ENCODE measurements around the gene SRF.

SRF gene

GRCh38 chr6:43217351-43217750, 46.3 kb downstream of the SRF start:
- no peak for DNase-seq (ENCODE audit: low spot score)

GRCh38 chr6:43219119-43219518, 48.0 kb downstream of the SRF start:
- no peak for DNase-seq (ENCODE audit: low spot score)

GRCh38 chr6:43219814-43220213, 48.7 kb downstream of the SRF start:
- DNase-seq (ENCODE audit: low spot score): no peak

DNA sequence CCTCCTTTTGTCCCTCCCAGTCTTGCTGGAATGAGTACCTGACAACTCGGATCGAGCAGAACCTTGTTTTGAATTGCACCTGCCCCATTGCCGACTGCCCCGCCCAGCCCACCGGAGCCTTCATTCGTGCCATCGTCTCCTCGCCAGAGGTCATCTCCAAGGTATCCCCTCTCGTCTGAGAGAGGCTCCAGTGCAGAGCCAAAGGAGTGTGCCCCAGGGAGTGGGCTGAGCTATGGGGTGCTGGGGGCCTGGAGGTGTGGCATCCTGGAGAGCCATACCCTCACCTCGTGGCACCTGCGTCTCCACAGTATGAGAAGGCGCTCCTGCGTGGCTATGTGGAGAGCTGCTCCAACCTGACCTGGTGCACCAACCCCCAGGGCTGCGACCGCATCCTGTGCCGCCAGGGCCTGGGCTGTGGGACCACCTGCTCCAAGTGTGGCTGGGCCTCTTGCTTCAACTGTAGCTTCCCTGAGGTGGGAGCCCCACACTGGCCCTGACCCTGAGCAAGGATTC, 49.4 kb downstream of the SRF start:
- no peak for DNase-seq (ENCODE audit: low spot score)

DNA sequence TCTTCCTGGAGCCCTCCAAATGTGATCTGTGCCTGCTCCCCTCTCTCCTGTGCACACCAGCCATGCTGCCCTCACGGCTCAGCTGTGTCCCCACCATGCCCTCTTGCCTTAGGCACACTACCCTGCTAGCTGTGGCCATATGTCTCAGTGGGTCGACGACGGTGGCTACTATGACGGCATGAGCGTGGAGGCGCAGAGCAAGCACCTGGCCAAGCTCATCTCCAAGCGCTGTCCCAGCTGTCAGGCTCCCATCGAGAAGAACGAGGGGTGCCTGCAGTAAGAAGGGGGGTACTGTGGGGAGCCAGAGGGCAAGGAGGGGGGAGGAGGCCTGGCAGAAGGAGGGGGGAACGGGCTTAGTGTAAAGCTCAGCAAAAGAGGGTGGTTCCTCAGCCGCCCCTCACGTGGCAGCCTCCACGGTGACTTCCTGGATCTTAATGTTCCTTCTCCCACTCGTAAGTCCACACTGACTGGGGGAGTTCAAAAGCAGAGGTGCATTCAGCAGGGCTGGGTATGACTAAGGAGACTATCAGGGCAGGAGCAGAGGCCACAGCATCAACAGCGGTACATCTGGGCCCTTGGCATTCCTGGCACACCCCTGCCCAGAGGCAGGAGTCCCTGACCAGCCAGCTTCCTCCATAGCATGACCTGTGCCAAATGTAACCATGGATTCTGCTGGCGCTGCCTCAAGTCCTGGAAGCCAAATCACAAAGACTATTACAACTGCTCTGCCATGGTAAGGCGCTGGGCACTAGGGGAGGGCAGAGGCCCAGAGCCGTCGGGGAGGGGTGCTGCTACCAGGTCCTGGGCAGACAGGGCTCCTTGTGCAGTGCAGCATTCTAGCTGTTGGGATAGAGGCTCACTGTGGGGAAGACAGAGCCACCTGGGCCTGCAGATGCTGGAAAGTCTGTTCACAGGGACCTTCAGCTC, 50.2 kb downstream of the SRF start:
- no peak for DNase-seq (ENCODE audit: low spot score)

GRCh38 chr6:43222418-43223059, 51.5 kb downstream of the SRF start:
- DNase-seq (ENCODE audit: low spot score): no peak

GRCh38 chr6:43223175-43223574, 52.1 kb downstream of the SRF start:
- no peak for DNase-seq (ENCODE audit: low spot score)

- peak; percentile 9 for DNase-seq (ENCODE audit: low spot score)
Measured at GRCh38 chr6:43226192-43226851, 55.3 kb downstream of the SRF start.

DNA sequence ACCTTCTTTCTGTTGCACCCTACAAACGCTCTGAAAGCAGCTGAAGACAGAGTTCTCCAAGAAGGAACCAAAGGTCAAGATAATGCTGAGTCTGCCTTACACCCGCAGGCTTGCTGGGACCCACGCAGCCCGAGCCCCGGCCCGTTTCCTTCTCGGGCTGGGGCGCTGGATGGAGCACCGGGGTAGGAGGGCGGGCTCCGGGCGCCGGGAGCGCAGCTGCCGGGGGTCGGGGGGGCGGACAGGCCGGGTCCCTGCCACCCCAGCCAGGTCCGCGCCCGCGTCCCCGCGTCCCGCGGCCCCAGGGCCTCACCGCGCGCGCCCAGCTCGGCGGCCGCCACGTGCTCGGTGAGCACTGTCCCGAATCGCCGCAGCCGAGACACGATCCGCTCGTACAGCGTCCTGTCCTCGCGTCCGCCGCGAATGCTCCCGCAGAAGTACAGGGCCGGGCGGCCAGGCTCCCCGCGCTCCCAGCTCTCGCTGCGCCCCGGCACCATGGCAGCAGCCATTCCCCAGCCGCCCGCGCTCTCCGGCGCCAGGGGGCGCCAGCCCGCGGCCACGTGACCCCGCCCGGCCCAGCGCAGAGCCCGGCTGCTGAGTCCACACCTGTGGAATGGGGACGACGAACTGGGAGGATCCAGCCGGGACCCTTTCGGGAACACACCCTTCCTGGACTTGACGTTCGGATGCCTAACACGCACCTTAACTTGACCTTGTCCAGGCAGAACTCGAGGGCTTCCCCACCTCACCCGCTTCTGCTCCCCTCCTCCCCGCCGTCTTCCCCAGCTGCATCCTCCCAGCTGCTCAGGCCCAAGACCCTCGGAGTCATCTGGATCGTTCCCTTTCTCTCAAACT, 58.1 kb downstream of the SRF start, which contains the start of gene DNPH1:
Gene DNPH1 (minus strand): TSS at position 531 of the 852 bp plus-strand sequence. CDS start 25 bp downstream, at position 506.
- DNase-seq (ENCODE audit: low spot score): peak; percentile 76

GRCh38 chr6:43229803-43230620, 58.9 kb downstream of the SRF start:
- peak; percentile 32 for DNase-seq (ENCODE audit: low spot score)

- no peak for DNase-seq (ENCODE audit: low spot score)
Measured at GRCh38 chr6:43231053-43231452, 60.0 kb downstream of the SRF start.

All from hematopoietic multipotent progenitor cell treated with erythropoietin and hydrocortisone succinate and interleukin-3 and kit ligand, for 17 days (in vitro differentiated cells).